Measurements from ENCODE around the gene KLK5. TPM values are rescaled to one million over a fixed set of nuclear protein-coding genes. Genes with fewer than 3 reads are reported as not detected.
"Not testable (repeated sequence)": the region's sequence is repeated elsewhere in the genome, so short reads cannot be mapped to it uniquely, and the experiment has no call there.

The KLK5 gene
- total RNA-seq, 1 donor from 2014 or later, result 5.9 TPM

- intact Hi-C loops (cut with DNase I), result no loop called here
- TF ChIP-seq POLR2AphosphoS5 (IDR thresholded peaks at IDR 0.05; ENCODE audit: insufficient read depth in 1 of 2, low read depth in 1 of 2), result no peak
- no peak for TF ChIP-seq POLR2A (IDR thresholded peaks at IDR 0.05)
- TF ChIP-seq CTCF (IDR thresholded peaks at IDR 0.05), result no peak
- Histone ChIP-seq H3K36me3 (no peaks in the 10 kb centered on the region), H3K9me3 (no peaks in the 10 kb centered on the region), H3K4me3 (no peak overlapping the region), H3K27me3 (no peaks in the 10 kb centered on the region), H3K4me1 (no peaks in the 10 kb centered on the region), H3K27ac (no peak overlapping the region)
- no peak for DNase-seq (ENCODE audit: extremely low spot score in 2 of 2)
Observed at GRCh38 chr19:50972795-50973376, 20.0 kb upstream of the KLK5 start.

- H3K36me3 ChIP-seq; H3K4me3 ChIP-seq; H3K4me1 ChIP-seq; H3K27me3 ChIP-seq; intact Hi-C loops (cut with DNase I); H3K9me3 ChIP-seq; DNase-seq (ENCODE audit: extremely low spot score in 2 of 2); H3K27ac ChIP-seq: not testable (repeated sequence)
Observed at GRCh38 chr19:50969810-50970209, 17.0 kb upstream of the KLK5 start.

- Histone ChIP-seq H3K27me3 (no peaks in the 10 kb centered on the region), H3K4me3 (no peak within 1 kb of the TSS)
Observed at GRCh38 chr19:50969413-50969760, 16.5 kb upstream of the KLK5 start, which contains the start of gene KLK6. KLK6 (minus strand) TSS chr19:50969591; CDS start chr19:50968104, 1,487 bp downstream.

GRCh38 chr19:50968716-50969412 is 16.0 kb upstream of the KLK5 start:
- Histone ChIP-seq H3K4me3 (no peak overlapping the region), H3K9me3 (no peaks in the 10 kb centered on the region), H3K36me3 (no peaks in the 10 kb centered on the region), H3K27ac (no peak overlapping the region), H3K27me3 (no peaks in the 10 kb centered on the region), H3K4me1 (no peaks in the 10 kb centered on the region)
- intact Hi-C loops (cut with DNase I), result no loop called here
- TF ChIP-seq CTCF (IDR thresholded peaks at IDR 0.05) (no peak), POLR2AphosphoS5 (IDR thresholded peaks at IDR 0.05; ENCODE audit: insufficient read depth in 1 of 2, low read depth in 1 of 2) (no peak), POLR2A (IDR thresholded peaks at IDR 0.05) (no peak)
- no peak for DNase-seq (ENCODE audit: extremely low spot score in 2 of 2)

More at GRCh38 chr19:50969413-50969760, 16.5 kb upstream of the KLK5 start, which contains the start of gene KLK6:
- no peaks in the 10 kb centered on the region for H3K4me1 ChIP-seq
- H3K36me3 ChIP-seq, result no peaks in the 10 kb centered on the region
- no peaks in the 10 kb centered on the region for H3K9me3 ChIP-seq
- no peak for DNase-seq (ENCODE audit: extremely low spot score in 2 of 2)
- intact Hi-C loops (cut with DNase I), result no loop called here
- no peak for TF ChIP-seq CTCF (IDR thresholded peaks at IDR 0.05)
- no peak for TF ChIP-seq POLR2A (IDR thresholded peaks at IDR 0.05)
- TF ChIP-seq POLR2AphosphoS5 (IDR thresholded peaks at IDR 0.05; ENCODE audit: insufficient read depth in 1 of 2, low read depth in 1 of 2), result no peak
- H3K27ac ChIP-seq, result no peak within 1 kb of the TSS

DNA sequence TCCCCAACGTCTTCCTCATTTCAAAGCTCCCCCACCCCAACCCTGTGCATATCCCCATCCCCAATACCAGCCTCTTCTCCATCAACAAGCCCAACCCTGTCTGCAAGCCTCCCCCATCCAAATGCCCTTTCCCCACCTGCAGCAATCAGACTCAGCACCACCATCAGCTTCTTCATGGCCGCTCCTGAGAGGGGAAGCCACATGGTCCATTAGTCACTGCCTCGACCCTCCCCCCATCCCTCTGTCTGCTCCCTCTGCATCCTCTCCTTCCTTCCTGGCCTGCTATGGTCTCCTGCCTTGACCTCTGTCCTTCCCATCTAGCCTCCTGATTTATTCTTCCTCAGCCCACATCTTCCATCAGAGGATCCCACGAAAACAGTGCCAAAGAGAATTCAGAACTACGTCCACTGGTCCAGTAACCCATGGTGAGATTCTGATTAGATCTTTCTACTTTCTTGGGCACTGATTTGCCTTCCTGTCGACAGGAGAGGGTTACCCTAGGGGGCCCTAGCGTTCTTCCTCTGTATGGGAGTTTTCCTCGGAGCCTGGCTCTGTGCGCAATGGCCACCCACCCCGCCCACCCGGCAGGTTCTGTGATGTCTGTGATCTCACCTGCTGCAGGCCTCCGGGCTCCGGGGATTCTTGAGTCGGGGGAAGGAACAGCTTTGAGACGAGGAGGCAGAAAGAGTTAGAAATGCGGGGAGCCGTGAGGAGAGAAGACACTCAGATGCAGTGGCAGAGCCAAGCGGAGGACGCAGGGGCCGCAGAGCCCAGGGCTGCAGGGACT is 15.3 kb upstream of the KLK5 start:
- DNase-seq (ENCODE audit: extremely low spot score in 2 of 2), result no peak
- Histone ChIP-seq H3K27ac (no peak overlapping the region), H3K27me3 (no peaks in the 10 kb centered on the region), H3K4me3 (no peak overlapping the region), H3K9me3 (no peaks in the 10 kb centered on the region), H3K4me1 (no peaks in the 10 kb centered on the region), H3K36me3 (no peaks in the 10 kb centered on the region)
- no peak for TF ChIP-seq CTCF (IDR thresholded peaks at IDR 0.05)
- no peak for TF ChIP-seq POLR2A (IDR thresholded peaks at IDR 0.05)
- intact Hi-C loops (cut with DNase I), result no loop called here

Data from vagina (tissue), 2 donors.